ENCODE data around the gene TTC31.

DNA sequence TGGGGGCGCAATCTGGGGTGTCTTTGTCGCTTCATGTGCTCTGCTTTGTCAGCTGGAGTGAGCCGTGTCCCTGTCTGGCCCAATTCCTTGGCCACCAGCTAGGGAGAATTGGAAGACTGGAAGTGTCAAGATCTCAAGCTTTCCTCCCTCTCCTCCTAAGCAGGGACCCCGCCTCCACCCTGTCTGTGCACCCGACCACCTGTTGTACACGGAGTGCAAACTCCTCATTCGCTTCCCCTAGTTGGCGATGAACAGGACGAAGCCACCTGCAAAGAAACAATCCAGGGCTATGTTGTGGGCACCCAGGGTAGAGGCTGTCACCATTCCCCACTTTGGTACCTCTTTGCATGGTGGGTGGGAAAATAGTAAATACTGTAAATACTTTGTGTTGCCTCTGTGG is 44.9 kb downstream of the TTC31 start:
- no peak for TF ChIP-seq POLR2AphosphoS5 (IDR thresholded peaks at IDR 0.05; ENCODE audit: low read depth, low read length)
- TF ChIP-seq TAF1 (IDR thresholded peaks at IDR 0.05; ENCODE audit: borderline replicate concordance, insufficient read depth, low read length), result no peak
- TF ChIP-seq SIN3A (IDR thresholded peaks at IDR 0.05; ENCODE audit: borderline replicate concordance, insufficient read depth, low read length), result no peak

Measured in PFSK-1 (cell line).